Astrocyte (in vitro differentiated cells and primary cell): ENCODE measurements around the gene RSAD1. TPM values are rescaled to one million over a fixed set of nuclear protein-coding genes. Genes with fewer than 3 reads are reported as not detected.

Experiments used
- DNase-seq: peaks from one replicate; pipeline ENCODE4 v3.0.0-alpha.2; 2010; ENCODE audit warnings: low read depth
- FAIRE-seq: peaks from 2 replicates; lab custom pipeline; 2011; peaks lifted over from hg19 to GRCh38; lab: Jason Lieb, UNC
- H2AFZ ChIP-seq: 2 replicates; pipeline ENCODE4 v1.6.0; 2012; ENCODE audit warnings: low read depth, low read length, inconsistent platforms
- H3K27ac ChIP-seq: 2 replicates; pipeline ENCODE4 v1.5.1; 2011; ENCODE audit warnings: low read depth, low read length, inconsistent platforms
- H3K27me3 ChIP-seq: 2 replicates; pipeline ENCODE4 v1.6.0; 2011; ENCODE audit warnings: low read length, inconsistent platforms; ENCODE audit not compliant: insufficient read depth
- H3K36me3 ChIP-seq: 2 replicates; pipeline ENCODE4 v1.5.1; 2011; ENCODE audit warnings: low read length, inconsistent platforms; ENCODE audit not compliant: insufficient read depth
- H3K4me1 ChIP-seq: 2 replicates; pipeline ENCODE4 v1.5.1; 2011; ENCODE audit warnings: low read length, inconsistent platforms; ENCODE audit not compliant: insufficient read depth
- H3K4me2 ChIP-seq: 2 replicates; pipeline ENCODE4 v1.6.0; 2012; ENCODE audit warnings: low read length, inconsistent platforms
- H3K4me3 ChIP-seq: 2 replicates; pipeline ENCODE4 v1.5.1; 2011; ENCODE audit warnings: low read depth, mild to moderate bottlenecking, low read length, inconsistent platforms; ENCODE audit not compliant: insufficient read depth
- H3K79me2 ChIP-seq: 2 replicates; pipeline ENCODE4 v1.6.0; 2012; ENCODE audit warnings: mild to moderate bottlenecking, low read length, inconsistent platforms; ENCODE audit not compliant: insufficient read depth
- H3K9ac ChIP-seq: 2 replicates; pipeline ENCODE4 v1.6.0; 2012; ENCODE audit warnings: mild to moderate bottlenecking, low read length, inconsistent platforms
- H3K9me3 ChIP-seq: 2 replicates; pipeline ENCODE4 v1.5.1; 2012; ENCODE audit warnings: low read depth, mild to moderate bottlenecking, low read length, inconsistent platforms; ENCODE audit not compliant: insufficient read depth
- H4K20me1 ChIP-seq: 2 replicates; pipeline ENCODE4 v1.6.0; 2012; ENCODE audit warnings: low read length, inconsistent platforms; ENCODE audit not compliant: insufficient read depth
- H3K27ac Mint-ChIP-seq: one replicate; pipeline ENCODE4 v1.8.0; 2021; ENCODE audit warnings: mild to moderate bottlenecking, mixed read lengths; ENCODE audit not compliant: unreplicated experiment
- H3K27me3 Mint-ChIP-seq: one replicate; pipeline ENCODE4 v1.8.0; 2021; ENCODE audit warnings: low read depth, mixed read lengths; ENCODE audit not compliant: unreplicated experiment
- H3K36me3 Mint-ChIP-seq: one replicate; pipeline ENCODE4 v1.8.0; 2021; ENCODE audit warnings: low read depth, mixed read lengths; ENCODE audit not compliant: unreplicated experiment
- H3K4me1 Mint-ChIP-seq: one replicate; pipeline ENCODE4 v1.8.0; 2021; ENCODE audit warnings: low read depth, mixed read lengths; ENCODE audit not compliant: unreplicated experiment
- H3K4me3 Mint-ChIP-seq: one replicate; pipeline ENCODE4 v1.8.0; 2021; ENCODE audit warnings: mild to moderate bottlenecking, moderate library complexity, mixed read lengths; ENCODE audit not compliant: unreplicated experiment
- H3K9me3 Mint-ChIP-seq: one replicate; pipeline ENCODE4 v1.8.0; 2021; ENCODE audit warnings: mild to moderate bottlenecking, mixed read lengths; ENCODE audit not compliant: unreplicated experiment
- EZH2 ChIP-seq: IDR thresholded peaks from 2 replicates; pipeline ENCODE4 v1.6.1; 2012; ENCODE audit warnings: mild to moderate bottlenecking, low read length, inconsistent platforms; ENCODE audit not compliant: insufficient read depth
- total RNA-seq: library from RNA; stranded (reverse); gene quantifications from 2 replicates; pipeline ENCODE4 v1.2.1, GENCODE V29; 2021
- TF ChIP-seq, protein P1 (sequence below): IDR thresholded peaks from 2 replicates; pipeline ENCODE4 v1.5.1; 2011; ENCODE audit warnings: low read depth, mild to moderate bottlenecking, inconsistent platforms, low read length, moderate library complexity; ENCODE audit not compliant: insufficient read depth

Gene RSAD1
- total RNA-seq, 1 donor from 2014 or later: 18.8 TPM

DNA sequence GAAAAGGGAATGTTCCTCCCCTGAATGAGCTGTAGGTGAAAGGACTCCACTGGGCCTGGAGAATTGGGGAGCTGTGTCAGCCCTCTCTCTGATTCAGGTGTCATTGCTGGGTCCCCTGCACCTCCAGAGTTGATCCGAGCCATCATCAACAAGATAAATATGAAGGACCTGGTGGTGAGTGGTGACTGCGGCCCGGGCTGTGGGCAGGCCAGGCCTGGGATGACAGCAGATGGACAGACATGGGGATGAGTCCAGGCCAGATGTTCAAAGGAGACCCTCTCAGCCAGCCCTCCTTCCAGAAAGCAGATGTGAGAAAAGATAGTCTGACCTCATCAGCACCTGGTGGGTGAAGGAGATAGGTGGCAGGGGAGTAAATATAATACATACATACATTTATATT is 14.5 kb upstream of the RSAD1 start:
- TF ChIP-seq, protein P1, sequence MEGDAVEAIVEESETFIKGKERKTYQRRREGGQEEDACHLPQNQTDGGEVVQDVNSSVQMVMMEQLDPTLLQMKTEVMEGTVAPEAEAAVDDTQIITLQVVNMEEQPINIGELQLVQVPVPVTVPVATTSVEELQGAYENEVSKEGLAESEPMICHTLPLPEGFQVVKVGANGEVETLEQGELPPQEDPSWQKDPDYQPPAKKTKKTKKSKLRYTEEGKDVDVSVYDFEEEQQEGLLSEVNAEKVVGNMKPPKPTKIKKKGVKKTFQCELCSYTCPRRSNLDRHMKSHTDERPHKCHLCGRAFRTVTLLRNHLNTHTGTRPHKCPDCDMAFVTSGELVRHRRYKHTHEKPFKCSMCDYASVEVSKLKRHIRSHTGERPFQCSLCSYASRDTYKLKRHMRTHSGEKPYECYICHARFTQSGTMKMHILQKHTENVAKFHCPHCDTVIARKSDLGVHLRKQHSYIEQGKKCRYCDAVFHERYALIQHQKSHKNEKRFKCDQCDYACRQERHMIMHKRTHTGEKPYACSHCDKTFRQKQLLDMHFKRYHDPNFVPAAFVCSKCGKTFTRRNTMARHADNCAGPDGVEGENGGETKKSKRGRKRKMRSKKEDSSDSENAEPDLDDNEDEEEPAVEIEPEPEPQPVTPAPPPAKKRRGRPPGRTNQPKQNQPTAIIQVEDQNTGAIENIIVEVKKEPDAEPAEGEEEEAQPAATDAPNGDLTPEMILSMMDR: no peak
- no peak for TF ChIP-seq EZH2
- peaks cover 9% of the 10 kb centered on the region for H3K27me3 ChIP-seq
- H3K4me1 Mint-ChIP-seq: peaks cover 3% of the 10 kb centered on the region
- no peak overlapping the region for H3K4me3 ChIP-seq
- no peaks in the 10 kb centered on the region for H3K79me2 ChIP-seq
- H3K4me1 ChIP-seq: peaks cover 6% of the 10 kb centered on the region
- H3K9me3 Mint-ChIP-seq: peaks cover 4% of the 10 kb centered on the region
- no peak for FAIRE-seq
- H3K27ac ChIP-seq: no peak overlapping the region
- no peaks in the 10 kb centered on the region for H3K9me3 ChIP-seq
- DNase-seq: no peak
- no peak overlapping the region for H3K27ac Mint-ChIP-seq
- H3K4me2 ChIP-seq: no peak overlapping the region
- peaks cover 27% of the 10 kb centered on the region for H3K36me3 Mint-ChIP-seq
- H3K4me3 Mint-ChIP-seq: no peak overlapping the region
- H4K20me1 ChIP-seq: peaks cover 6% of the 10 kb centered on the region
- peaks cover 11% of the 10 kb centered on the region for H3K27me3 Mint-ChIP-seq
- no peak overlapping the region for H3K9ac ChIP-seq
- H2AFZ ChIP-seq: no peak overlapping the region
- H3K36me3 ChIP-seq: no peaks in the 10 kb centered on the region

DNA sequence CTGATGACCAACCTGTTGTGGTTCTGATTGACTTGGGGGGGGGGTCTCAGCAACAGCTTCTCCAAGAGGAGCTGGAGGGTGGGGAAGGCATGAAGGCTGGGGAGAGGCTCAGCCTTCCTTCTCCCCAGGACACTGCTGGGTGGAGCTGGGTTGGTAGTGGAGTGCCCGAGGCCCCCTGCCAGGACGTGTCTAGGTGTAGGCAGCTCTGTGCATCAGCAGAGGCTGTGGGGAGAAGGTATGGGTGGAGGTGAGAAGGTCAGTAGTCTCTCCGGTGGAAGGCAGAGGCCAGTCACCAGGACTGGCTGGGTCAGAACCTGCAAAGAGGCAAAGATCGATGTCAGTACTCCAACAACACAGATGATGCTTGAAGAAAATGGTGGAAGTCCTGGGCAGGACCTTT is 13.9 kb upstream of the RSAD1 start:
- Histone ChIP-seq H3K27me3 (peaks cover 9% of the 10 kb centered on the region), H3K9ac (no peak overlapping the region), H3K27ac (no peak overlapping the region), H3K79me2 (no peaks in the 10 kb centered on the region), H4K20me1 (peaks cover under 1% of the 10 kb centered on the region), H3K4me1 (peaks cover 6% of the 10 kb centered on the region), H2AFZ (no peak overlapping the region), H3K4me2 (no peak overlapping the region), H3K4me3 (no peak overlapping the region), H3K9me3 (no peaks in the 10 kb centered on the region), H3K36me3 (no peaks in the 10 kb centered on the region)
- Mint-ChIP-seq H3K9me3 (peaks cover 4% of the 10 kb centered on the region), H3K27me3 (peaks cover 11% of the 10 kb centered on the region), H3K36me3 (peaks cover 27% of the 10 kb centered on the region), H3K4me3 (no peak overlapping the region), H3K27ac (no peak overlapping the region), H3K4me1 (no peaks in the 10 kb centered on the region)
- FAIRE-seq (no peak), DNase-seq (no peak)
- no peak for TF ChIP-seq EZH2
- TF ChIP-seq, protein P1: no peak

DNA sequence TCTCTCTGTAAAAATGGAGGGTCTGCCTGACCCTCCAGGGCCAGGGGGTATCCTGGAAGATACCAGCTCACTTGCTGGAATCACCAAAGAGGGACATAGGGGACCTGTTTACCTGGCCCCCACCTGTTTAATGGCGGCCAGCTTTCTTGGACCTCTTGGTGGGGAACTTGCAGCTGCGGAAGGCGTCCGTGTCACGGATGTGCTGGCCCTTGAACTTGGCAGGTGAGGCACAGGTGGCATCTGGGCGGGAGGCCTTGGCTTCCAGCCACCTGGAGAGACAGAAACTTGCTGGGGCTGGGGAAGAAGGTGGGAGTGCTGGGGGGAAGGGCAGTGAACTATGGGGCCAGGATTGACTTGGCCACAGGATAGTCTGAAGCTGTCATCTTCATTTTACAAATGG is 13.5 kb upstream of the RSAD1 start:
- H3K36me3 ChIP-seq: no peaks in the 10 kb centered on the region
- FAIRE-seq: no peak
- TF ChIP-seq, protein P1: no peak
- no peak for TF ChIP-seq EZH2
- H3K79me2 ChIP-seq: no peaks in the 10 kb centered on the region
- no peak overlapping the region for H3K9ac ChIP-seq
- Mint-ChIP-seq H3K27ac (no peak overlapping the region), H3K9me3 (peaks cover 4% of the 10 kb centered on the region), H3K27me3 (peaks cover 11% of the 10 kb centered on the region), H3K4me1 (no peaks in the 10 kb centered on the region), H3K36me3 (peaks cover 27% of the 10 kb centered on the region), H3K4me3 (no peak overlapping the region)
- no peak overlapping the region for H2AFZ ChIP-seq
- H4K20me1 ChIP-seq: peaks cover 4% of the 10 kb centered on the region
- no peaks in the 10 kb centered on the region for H3K9me3 ChIP-seq
- no peak overlapping the region for H3K27ac ChIP-seq
- H3K4me2 ChIP-seq: no peak overlapping the region
- peaks cover 6% of the 10 kb centered on the region for H3K4me1 ChIP-seq
- DNase-seq: no peak
- H3K27me3 ChIP-seq: peaks cover 9% of the 10 kb centered on the region
- H3K4me3 ChIP-seq: no peak overlapping the region
